AG04449 (cell line): ENCODE results near the gene HS3ST6.

Source experiments
- CTCF ChIA-PET: fragments of 350-600 bp; formaldehyde crosslinking; extraction: SDS; loops from one replicate; lab custom pipeline; 2021; ENCODE audit warnings: antibody characterized with exemption; lab: Yijun Ruan, JAX
- POLR2A ChIA-PET: fragments of 400-600, 350-600 bp; formaldehyde crosslinking; extraction: SDS; loops from one replicate; lab custom pipeline; 2020; ENCODE audit warnings: antibody characterized with exemption, inconsistent platforms; lab: Yijun Ruan, JAX
- DNase-seq: peaks from one replicate; pipeline ENCODE4 v3.0.0-alpha.2; 2010; ENCODE audit warnings: low read depth, low spot score
- H3K4me3 ChIP-seq: 2 replicates; pipeline ENCODE4 v1.5.1; 2011; ENCODE audit warnings: low read depth, mild to moderate bottlenecking, control low read depth, low read length
- TF ChIP-seq, protein P1 (sequence below): IDR thresholded peaks from one replicate; pipeline ENCODE4 v1.5.1; 2011; ENCODE audit warnings: mild to moderate bottlenecking, moderate library complexity, low read length, control low read depth, inconsistent platforms; ENCODE audit not compliant: insufficient read depth; ENCODE audit errors: missing control alignments

Gene HS3ST6

DNA sequence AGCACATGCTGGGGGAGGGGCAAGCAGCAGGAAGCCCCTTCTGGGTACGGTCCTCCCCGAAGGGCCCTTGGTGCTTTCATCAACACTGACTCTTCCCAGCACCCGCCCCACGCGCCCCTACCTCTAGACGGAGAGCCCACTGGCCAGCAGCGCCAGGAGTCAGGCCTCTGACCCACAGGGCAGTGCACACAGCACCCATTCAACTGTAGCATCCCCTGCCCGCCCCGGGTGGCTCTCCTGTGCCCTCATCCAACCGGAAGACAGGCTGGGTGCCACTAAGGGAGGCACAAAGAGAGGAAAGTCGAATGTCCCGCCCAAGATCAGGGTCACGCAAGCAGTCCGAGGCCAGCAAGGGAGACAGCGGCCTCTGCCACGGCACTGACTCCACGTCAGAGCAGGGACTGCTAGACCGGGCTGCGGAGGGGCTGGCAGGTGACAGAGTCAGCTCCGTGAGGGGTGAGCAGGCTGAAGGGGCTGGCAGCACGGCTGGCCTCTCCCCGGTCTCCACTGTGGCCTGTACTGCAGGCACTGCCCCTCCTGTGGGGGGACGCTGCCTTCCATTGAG, 15.0 kb upstream of the HS3ST6 start:
- ChIA-PET CTCF (interaction anchor here (0.9 to 8.4 kb wide), 4 partner anchors 7 to 92 kb away, joined by 3 to 345 read pairs (median 5); partner anchors contain the start of gene MEIOB), POLR2A (no interaction called here)
- DNase-seq = no peak
- H3K4me3 ChIP-seq = no peak overlapping the region
- TF ChIP-seq, protein P1, sequence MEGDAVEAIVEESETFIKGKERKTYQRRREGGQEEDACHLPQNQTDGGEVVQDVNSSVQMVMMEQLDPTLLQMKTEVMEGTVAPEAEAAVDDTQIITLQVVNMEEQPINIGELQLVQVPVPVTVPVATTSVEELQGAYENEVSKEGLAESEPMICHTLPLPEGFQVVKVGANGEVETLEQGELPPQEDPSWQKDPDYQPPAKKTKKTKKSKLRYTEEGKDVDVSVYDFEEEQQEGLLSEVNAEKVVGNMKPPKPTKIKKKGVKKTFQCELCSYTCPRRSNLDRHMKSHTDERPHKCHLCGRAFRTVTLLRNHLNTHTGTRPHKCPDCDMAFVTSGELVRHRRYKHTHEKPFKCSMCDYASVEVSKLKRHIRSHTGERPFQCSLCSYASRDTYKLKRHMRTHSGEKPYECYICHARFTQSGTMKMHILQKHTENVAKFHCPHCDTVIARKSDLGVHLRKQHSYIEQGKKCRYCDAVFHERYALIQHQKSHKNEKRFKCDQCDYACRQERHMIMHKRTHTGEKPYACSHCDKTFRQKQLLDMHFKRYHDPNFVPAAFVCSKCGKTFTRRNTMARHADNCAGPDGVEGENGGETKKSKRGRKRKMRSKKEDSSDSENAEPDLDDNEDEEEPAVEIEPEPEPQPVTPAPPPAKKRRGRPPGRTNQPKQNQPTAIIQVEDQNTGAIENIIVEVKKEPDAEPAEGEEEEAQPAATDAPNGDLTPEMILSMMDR = no peak

DNA sequence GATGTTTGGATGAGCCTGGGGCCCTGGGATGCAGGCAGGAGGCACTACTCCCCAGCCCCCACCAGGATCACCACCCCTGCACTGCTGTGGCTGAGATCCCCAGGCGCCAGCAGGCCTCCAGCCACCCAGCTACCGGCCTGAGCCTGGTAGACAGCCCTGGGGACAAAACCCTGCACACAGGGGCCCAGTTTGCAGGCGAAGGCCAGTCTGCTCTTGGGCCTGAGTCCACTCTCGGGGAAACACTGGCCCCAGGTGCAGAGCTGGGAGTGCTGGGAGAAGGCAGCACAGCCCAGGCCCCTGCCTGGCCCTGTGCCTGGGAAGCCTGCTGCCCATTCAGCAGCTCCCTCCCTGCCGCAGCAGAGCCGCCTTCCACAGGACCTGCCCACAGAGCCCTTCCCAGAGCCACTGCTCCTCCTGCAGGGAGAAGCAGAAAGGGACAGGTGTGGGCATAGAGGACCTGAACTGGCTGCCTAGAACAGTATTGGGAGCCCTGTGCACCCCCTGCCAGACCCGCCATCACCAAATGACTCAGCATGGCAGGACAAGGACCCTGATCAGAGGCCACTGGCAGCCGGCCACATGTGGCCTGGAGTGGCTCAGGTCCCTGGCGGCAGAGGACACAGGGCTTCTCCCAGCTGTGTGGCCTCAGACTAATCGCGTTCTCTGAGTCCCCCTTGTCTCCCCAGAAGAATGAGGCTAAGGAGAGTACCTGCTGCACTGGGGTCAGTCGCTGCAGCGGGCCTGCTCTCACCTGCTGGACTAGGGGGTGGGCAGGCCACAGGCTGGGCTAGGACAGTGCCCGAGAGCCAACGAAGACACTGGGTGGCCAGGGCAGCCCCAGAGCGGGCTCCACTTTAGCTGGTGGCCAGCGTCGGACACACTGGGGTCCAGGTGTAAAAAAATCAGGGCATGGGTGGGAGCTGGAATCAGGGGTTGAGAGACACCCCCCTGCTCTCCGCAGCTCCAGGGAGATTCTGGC, 14.1 kb upstream of the HS3ST6 start:
- DNase-seq = no peak
- CTCF ChIA-PET = interaction anchor here (0.9 to 8.4 kb wide), 5 partner anchors 8 to 158 kb away, joined by 3 to 345 read pairs (median 3); partner anchors contain the start of gene MEIOB
- POLR2A ChIA-PET = no interaction called here
- no peak overlapping the region for H3K4me3 ChIP-seq
- TF ChIP-seq, protein P1 = peak; percentile 9

DNA sequence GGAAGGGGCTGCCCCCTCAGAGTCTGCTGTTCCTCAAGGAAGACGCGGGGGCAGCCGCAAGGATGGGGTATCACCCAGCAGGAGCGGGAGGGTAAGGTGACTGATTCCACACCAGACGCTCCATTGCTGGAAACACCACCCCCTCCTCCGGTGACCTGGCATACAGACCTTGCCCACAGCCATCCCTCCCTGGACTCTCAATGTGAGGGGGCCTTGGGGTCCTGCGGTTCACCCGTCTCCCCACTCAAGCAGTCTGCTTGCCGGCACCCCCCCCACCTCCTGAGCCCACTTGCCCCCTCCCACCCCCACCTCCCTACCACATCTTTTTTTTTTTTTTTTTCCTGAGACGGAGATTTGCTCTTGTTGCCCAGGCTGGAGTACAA, 12.1 kb upstream of the HS3ST6 start:
- no peak for DNase-seq
- ChIA-PET POLR2A (interaction anchor here (0.7 kb wide), 1 partner anchor 53 kb away, joined by 3 read pairs; no protein-coding TSS in a partner anchor), CTCF (interaction anchor here (0.7 to 8.4 kb wide), 23 partner anchors 10 to 149 kb away, joined by 3 to 345 read pairs (median 8); partner anchors contain the start of genes FAHD1, MEIOB, MSRB1 and NUBP2)
- TF ChIP-seq, protein P1 = no peak
- H3K4me3 ChIP-seq = no peak overlapping the region

DNA sequence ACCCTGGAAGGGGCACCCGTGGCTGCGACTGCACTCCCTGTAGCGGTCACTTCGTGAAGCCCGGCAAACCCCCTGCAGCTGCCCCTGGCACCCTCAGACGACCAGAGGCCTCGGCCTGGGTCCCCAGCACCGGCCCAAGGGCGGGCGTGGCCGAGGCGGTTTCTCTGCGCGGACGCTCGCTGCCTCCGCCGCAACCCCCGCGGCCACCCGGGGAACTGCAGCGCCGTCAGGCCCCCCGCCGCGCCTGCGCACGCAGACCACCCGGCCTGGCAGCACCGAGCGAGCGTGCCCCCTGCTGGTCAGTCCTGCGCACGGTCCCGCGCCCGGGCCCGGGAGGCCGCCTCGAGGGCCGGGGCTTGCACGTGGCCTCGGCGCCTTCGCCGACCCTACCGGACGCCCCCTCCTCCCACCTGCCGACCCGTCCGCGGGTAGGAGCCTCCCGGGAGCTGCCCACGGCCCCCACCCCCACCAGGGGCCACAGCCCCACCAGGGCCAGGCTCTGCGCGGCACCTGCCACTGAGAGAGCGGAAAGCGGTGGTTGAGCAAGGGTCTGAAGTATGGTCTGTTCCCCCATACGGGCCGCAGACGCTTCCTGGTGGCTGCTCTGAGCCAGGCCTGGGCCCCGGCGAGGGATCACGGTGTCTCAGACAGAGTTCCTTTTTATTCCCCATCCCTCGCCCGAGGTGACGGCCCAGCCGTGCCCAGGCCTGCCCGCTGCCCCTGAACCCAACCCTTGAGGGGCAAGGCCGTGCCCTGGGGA, 11.5 kb upstream of the HS3ST6 start:
- CTCF ChIA-PET = interaction anchor here (0.7 to 8.4 kb wide), 32 partner anchors 9 to 230 kb away, joined by 3 to 345 read pairs (median 6); partner anchors contain the start of genes FAHD1, MEIOB, MSRB1 and NDUFB10
- H3K4me3 ChIP-seq = peak overlapping the region; percentile 65
- DNase-seq = no peak
- TF ChIP-seq, protein P1 = peak; percentile 85
- POLR2A ChIA-PET = interaction anchor here (0.7 to 0.9 kb wide), 2 partner anchors 52 to 620 kb away, joined by 3 read pairs; partner anchors contain the start of gene UBE2I

DNA sequence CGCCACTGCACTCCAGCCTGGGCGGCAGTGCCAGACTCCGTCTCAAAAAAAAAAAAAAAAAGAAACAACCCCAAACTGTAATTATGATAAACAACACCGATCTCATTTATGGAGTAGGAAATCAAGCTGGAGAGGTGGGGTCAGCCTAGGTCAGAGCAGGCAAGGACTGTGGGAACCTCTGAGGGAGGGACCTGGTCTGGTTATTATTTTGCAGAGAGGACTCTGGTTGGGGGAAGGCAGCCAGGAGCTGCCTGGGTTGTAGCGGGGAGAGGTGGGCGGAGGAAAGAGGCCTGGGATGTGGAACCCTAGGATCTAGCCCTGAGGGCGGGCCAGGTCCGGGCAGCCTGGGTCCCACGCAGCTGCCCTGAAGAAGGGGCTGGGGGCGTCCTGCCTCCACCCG, 10.9 kb upstream of the HS3ST6 start:
- DNase-seq = no peak
- POLR2A ChIA-PET = interaction anchor here (0.7 to 1.3 kb wide), 4 partner anchors 14 to 620 kb away, joined by 3 read pairs; partner anchors contain the start of genes MSRB1, RPS2 and UBE2I

More for the DNA sequence above, 10.9 kb upstream of the HS3ST6 start:
- peak overlapping the region; percentile 65 for H3K4me3 ChIP-seq
- TF ChIP-seq, protein P1 = no peak
- CTCF ChIA-PET = interaction anchor here (0.8 to 8.4 kb wide), 31 partner anchors 8 to 230 kb away, joined by 3 to 345 read pairs (median 6); partner anchors contain the start of genes FAHD1, MEIOB, MSRB1 and NDUFB10
